GM21717 (cell line): ENCODE results near the gene DNAI1.
"Not testable (repeated sequence)": the region's sequence is repeated elsewhere in the genome, so short reads cannot be mapped to it uniquely, and the experiment has no call there.

Experiments
- ATAC-seq: cut with Tn5 transposase; IDR thresholded peaks from one replicate; pipeline ENCODE4 v1.9.1; 2021; ENCODE audit warnings: mild to moderate bottlenecking, moderate library complexity; ENCODE audit not compliant: unreplicated experiment

Gene DNAI1

GRCh38 chr9:34532041-34532440, 73.4 kb downstream of the DNAI1 start:
- ATAC-seq, result not testable (repeated sequence)

GRCh38 chr9:34536685-34537084, 78.1 kb downstream of the DNAI1 start:
- ATAC-seq, result no peak

DNA sequence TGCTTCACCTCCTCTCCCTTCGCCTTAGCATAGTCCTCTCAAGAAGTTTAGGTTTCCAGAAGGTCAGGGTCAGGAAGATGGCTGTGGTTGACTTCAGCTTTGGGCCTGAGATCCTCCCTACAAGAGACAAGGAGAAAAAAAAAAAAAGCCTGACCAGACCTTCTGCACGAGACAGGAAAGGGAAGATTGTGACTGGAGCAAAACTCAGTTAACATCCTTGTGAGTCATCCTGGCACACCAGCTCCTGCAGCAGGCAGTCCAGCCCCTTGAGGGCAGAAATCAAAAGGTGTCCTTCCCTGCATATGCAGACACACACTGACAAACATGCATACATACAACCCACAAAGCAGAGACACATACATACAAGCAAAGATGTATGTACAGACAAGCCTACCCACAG, 82.2 kb downstream of the DNAI1 start:
- ATAC-seq, result no peak

GRCh38 chr9:34541540-34541939, 82.9 kb downstream of the DNAI1 start:
- no peak for ATAC-seq

DNA sequence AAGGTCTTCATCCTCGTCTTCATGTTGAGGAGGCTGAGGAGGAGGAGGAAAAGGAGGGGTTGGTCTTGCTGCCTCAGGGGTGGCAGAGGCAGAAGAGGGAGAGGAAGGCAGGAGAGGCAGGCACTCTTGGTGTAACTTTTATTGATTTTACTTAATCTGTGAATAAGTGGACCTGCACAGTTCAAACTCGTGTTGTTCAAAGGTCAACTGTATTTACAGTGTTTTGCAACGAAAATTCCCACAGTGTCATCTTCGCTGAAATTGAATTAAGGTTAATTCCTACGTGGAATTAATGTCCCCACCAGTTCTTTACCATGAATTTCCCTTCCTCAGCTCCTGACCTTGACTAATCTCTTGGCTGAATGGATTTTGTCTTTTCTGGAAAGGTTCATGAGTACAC, 85.4 kb downstream of the DNAI1 start:
- no peak for ATAC-seq

- no peak for ATAC-seq
Observed at GRCh38 chr9:34545497-34545896, 86.9 kb downstream of the DNAI1 start.

DNA sequence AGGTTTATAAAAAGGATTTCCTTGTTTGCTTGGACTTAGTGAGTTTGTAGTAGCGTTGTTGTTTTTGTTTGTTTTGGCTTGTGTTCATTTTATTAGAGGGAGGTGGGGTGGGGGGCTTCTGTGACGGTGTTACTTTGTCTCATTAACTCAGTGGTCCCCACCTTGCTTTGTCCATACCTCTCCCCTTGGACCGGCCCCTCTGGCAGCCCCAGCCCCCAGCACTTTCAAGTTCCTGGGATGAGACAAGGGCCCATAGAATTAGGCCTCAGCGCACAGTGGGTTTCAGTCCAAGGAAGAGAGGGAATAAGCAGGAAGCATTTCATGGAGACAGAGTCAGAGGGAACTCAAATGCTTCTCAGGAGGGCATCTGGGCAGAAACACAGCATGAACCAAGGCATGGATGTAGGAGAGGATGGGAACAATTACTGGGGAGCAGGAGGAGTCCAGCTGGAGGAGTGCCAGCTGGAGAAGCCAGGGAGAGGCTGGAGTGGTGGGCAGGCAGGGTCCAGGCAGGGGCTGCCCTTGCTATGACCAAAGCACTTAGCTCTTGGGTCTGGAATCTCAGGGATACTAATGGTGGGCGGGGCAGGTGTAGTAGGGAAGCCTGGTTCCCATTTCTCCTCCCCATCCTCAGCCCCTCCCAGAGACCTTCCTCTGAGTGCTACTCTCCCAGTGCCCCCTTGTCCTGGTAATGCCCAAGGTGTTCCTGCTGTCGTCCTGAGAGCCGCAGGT, 87.7 kb downstream of the DNAI1 start:
- ATAC-seq, result no peak

GRCh38 chr9:34546834-34547827, 88.5 kb downstream of the DNAI1 start:
- no peak for ATAC-seq

GRCh38 chr9:34547960-34548611, 89.5 kb downstream of the DNAI1 start:
- no peak for ATAC-seq

- no peak for ATAC-seq
Observed at GRCh38 chr9:34549407-34549732, 90.8 kb downstream of the DNAI1 start.

- ATAC-seq, result no peak
Observed at GRCh38 chr9:34550016-34550680, 91.5 kb downstream of the DNAI1 start.

- ATAC-seq, result no peak
Observed at GRCh38 chr9:34550681-34551270, 92.2 kb downstream of the DNAI1 start.

DNA sequence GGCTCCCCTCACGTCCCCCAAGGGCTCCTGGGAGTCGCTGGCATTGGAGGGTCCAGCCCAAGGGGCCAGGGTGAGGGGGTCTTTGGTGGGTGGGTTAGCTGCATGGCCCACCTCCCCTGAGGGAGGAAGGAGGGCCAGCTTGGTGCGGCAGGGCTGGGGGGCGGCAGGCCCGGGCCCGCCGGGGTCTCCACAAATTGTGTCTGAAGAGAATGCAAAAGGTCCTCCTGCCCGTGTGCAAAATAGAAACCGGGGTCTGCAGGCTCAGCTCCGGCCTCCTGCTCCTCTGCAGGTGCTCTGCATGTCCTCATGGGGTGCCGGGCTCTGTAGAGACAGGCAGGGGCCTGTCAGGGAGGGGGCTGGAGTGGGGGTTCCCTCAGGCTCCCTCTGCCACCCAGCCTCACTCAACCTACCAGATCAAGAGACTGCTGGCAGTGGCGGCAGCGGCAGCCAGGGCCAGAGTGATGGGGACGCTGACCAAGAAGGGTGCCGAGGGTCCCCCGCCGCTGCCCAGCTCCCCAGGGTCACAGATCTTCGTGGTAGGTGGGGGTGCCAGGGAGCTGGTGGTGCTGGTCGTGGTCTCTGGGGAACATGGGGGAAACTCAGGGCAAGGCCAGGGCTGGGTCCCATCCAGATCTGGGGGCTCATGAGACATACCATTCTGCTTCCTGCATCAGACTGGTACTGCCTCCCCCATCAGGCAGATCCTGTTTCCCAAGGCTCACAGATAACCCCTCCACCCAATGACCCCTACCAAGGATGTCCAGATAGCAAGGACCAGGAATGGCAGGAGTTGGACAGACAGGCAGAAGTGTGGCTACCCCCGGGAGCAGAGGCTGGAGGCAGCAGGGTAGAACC, 93.4 kb downstream of the DNAI1 start:
- ATAC-seq, result no peak

DNA sequence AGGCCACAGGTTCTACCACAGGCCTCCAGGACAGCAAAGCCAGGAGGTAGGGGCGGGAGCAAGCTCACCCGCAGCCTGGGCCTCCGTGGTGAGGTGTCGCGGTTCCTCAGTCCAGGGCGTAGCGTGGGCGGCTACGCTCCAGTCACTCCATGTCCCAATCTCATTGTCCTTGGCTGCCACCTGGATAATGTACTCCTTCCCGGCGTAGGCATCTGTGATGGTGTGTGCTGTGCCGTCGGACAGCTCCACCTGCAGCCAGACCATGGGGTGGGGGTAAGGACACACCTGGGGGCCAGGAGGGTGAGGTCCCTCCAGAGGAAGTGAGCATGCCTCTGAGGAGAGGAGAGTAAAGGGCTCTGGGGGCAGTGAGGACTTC, 94.0 kb downstream of the DNAI1 start:
- no peak for ATAC-seq

DNA sequence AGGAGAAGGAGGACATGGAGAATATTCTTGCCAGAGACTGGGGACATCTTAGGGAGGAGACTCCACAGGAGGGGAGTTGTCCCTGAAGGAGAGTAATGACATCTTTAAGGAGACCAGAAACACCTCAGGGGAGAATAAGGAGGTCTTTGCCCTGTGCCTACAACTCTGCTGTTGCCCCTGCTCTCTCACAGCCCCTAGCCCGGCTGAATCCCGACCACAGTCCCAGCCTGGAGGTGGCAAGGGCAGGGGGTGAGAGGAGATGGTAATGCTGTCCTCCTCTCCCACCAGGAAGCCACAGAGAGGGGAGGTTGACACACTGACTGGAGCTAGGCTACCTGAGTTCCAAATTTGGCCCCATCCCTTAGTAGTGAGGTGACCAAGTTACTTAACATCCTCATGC, 94.4 kb downstream of the DNAI1 start:
- no peak for ATAC-seq

DNA sequence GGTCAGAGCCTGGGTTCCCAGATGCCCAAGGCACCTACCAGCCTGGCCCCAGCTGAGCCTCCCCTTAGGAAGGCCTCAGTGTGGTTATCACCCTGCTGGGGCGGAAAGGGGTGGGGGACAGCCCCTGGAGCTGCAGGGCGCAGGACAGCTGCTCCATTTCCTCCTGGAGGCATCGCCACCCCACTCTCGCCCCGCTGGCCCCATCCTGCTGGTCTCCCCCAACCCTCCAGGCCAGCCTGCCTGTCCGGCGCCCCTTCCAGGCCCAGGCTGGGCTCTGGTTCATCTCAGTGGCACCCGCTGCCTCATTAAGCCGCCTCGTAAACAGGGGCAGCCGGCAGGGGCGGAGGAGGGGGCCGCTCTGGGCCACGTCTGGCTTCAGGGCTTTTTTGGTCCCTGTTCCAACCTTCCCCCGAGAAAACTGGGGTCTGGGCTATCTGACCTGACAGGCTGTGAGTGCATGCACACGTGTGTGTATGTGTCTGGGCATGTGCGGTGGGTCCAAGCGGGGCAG, 95.0 kb downstream of the DNAI1 start:
- ATAC-seq, result no peak

- no peak for ATAC-seq
Observed at GRCh38 chr9:34554211-34555001, 95.8 kb downstream of the DNAI1 start.

- ATAC-seq, result no peak
Observed at GRCh38 chr9:34555002-34555348, 96.4 kb downstream of the DNAI1 start.

- no peak for ATAC-seq
Observed at GRCh38 chr9:34555500-34555899, 96.9 kb downstream of the DNAI1 start.
